Spinal cord (tissue), 10 donors: ENCODE results near the gene SHKBP1. TPM values are rescaled to one million over a fixed set of nuclear protein-coding genes. Genes with fewer than 3 reads are reported as not detected.

ENCODE experiments used
- DNase-seq, 6 donors: peaks; one replicate each; pipeline versions ENCODE4 v3.0.0 to v3.0.0-alpha.2; 2013 to 2015; ENCODE audit warnings: low spot score in 6 of 6, low read depth in 4 of 6
- H3K27ac ChIP-seq: one replicate; pipeline ENCODE4 v1.5.1; 2013; ENCODE audit warnings: low read depth, low read length, control low read depth
- H3K27me3 ChIP-seq: one replicate; pipeline ENCODE4 v1.6.1; 2013; ENCODE audit warnings: low read length; ENCODE audit not compliant: control insufficient read depth, insufficient read depth
- H3K36me3 ChIP-seq: one replicate; pipeline ENCODE4 v1.6.1; 2013; ENCODE audit warnings: low read length; ENCODE audit not compliant: control insufficient read depth, insufficient read depth
- H3K4me1 ChIP-seq: one replicate; pipeline ENCODE4 v1.6.1; 2013; ENCODE audit warnings: low read length; ENCODE audit not compliant: control insufficient read depth, insufficient read depth
- H3K4me3 ChIP-seq: one replicate; pipeline ENCODE4 v1.5.1; 2013; ENCODE audit warnings: low read depth, low read length, control low read depth
- H3K9me3 ChIP-seq: one replicate; pipeline ENCODE4 v1.6.1; 2013; ENCODE audit warnings: low read length; ENCODE audit not compliant: control insufficient read depth, insufficient read depth
- WGBS: methylation state at CpG from one replicate; pipeline ENCODE4 v1.1.5; 2013; ENCODE audit warnings: missing lambda C conversion rate; ENCODE audit not compliant: insufficient coverage; 5-methylcytosine and 5-hydroxymethylcytosine counted together
- long read RNA-seq, 4 donors: transcript quantifications; one replicate each; lab custom pipeline, GENCODE V29; 2026
- polyA plus RNA-seq, 2 donors: library from polyadenylated mRNA; unstranded; fragments of 120-200 nt; gene quantifications; one replicate each; pipeline ENCODE4 v1.2.1, GENCODE V29; 2013; ENCODE audit not compliant: insufficient read length in 2 of 2
- total RNA-seq, 2 donors: library from RNA; depleted of rRNA in 1 of 2; stranded (reverse); fragments of 120-200 nt in 1 of 2; fragments of >200 nt in 1 of 2; gene quantifications; one replicate each; pipeline versions ENCODE4 v1.2.3 to v1.2.4, GENCODE V29; 2013 to 2014
- donor health status: healthy.

SHKBP1 gene, protein sequence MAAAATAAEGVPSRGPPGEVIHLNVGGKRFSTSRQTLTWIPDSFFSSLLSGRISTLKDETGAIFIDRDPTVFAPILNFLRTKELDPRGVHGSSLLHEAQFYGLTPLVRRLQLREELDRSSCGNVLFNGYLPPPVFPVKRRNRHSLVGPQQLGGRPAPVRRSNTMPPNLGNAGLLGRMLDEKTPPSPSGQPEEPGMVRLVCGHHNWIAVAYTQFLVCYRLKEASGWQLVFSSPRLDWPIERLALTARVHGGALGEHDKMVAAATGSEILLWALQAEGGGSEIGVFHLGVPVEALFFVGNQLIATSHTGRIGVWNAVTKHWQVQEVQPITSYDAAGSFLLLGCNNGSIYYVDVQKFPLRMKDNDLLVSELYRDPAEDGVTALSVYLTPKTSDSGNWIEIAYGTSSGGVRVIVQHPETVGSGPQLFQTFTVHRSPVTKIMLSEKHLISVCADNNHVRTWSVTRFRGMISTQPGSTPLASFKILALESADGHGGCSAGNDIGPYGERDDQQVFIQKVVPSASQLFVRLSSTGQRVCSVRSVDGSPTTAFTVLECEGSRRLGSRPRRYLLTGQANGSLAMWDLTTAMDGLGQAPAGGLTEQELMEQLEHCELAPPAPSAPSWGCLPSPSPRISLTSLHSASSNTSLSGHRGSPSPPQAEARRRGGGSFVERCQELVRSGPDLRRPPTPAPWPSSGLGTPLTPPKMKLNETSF
- total RNA-seq (10 to 100 TPM in 1 of 2 donors, 1 to 10 TPM in 1; 9.6 to 11.8 TPM), polyA plus RNA-seq (10 to 100 TPM; 36.9 to 43.1 TPM)
- long read RNA-seq, donor 1, partial matches to known transcripts = 0 of 5 reads
- long read RNA-seq, donor 1, other reads (novel, unspliced or antisense) = 0 of 5 reads
- long read RNA-seq, donor 2, partial matches to known transcripts = 0 of 3 reads
- long read RNA-seq, donor 2, other reads (novel, unspliced or antisense) = 0 of 3 reads
- long read RNA-seq, donor 3, partial matches to known transcripts = 0 of 1 reads
- long read RNA-seq, donor 3, other reads (novel, unspliced or antisense) = 0 of 1 reads
- long read RNA-seq, donor 4, transcript SHKBP1-201 (18 exons, 2,363 nt) = major isoform, 7 of 9 reads
- long read RNA-seq, donor 4, partial matches to known transcripts = 0 of 9 reads
- long read RNA-seq, donor 4, other reads (novel, unspliced or antisense) = 0 of 9 reads

DNA sequence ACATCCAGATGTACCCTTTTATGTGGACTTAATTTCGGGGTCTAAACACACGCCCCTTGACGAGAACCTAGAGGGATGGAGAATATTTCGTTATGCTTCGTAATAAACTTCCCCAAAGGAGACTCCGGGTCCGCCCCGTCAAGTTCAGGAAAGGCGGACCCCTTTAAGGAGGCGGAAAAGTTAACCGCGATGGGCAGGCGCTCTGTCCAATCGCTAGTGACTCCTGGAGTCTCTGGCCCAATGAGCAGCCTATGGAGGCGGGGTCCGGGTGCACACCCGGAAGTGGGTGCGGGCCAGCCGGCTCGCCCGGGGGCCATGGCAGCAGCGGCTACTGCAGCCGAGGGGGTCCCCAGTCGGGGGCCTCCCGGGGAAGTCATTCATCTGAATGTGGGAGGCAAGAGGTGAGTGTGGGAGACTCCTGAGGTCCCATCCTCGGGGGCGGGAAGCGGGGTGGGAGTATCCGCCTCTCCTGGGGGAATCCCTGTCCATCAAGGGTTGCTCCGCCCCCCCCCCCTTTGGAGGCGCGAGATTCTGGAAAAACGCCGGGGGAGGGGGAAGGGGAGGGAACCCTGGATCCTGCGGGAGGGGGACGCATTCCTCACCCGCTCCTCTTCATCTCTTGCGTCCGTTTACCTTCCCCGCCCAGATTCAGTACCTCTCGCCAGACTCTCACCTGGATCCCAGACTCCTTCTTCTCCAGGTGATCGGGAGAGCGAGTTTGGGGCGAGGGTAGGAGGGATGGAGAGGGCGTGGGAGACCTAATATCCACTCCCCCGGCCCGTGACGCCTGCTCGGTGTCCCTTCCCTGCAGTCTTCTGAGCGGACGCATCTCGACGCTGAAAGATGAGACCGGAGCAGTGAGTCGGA, at the start of gene SHKBP1:
Gene SHKBP1, plus strand, starts transcription at position 289 of the 867 bp plus-strand sequence. Its CDS starts 27 bp downstream, at position 316.
- no peaks in the 10 kb centered on the region for H3K9me3 ChIP-seq
- H3K27me3 ChIP-seq = peaks cover 2% of the 10 kb centered on the region
- WGBS = under 1% methylated on average over 33 of the region's 55 CpGs
- H3K4me1 ChIP-seq = peaks cover 19% of the 10 kb centered on the region
- peaks cover 26% of the 10 kb centered on the region for H3K36me3 ChIP-seq
- DNase-seq = peak; percentile 87 to 98 (median 92)
- peak within 1 kb of the TSS; percentile 40 for H3K27ac ChIP-seq
- H3K4me3 ChIP-seq = peak within 1 kb of the TSS; percentile 74

DNA sequence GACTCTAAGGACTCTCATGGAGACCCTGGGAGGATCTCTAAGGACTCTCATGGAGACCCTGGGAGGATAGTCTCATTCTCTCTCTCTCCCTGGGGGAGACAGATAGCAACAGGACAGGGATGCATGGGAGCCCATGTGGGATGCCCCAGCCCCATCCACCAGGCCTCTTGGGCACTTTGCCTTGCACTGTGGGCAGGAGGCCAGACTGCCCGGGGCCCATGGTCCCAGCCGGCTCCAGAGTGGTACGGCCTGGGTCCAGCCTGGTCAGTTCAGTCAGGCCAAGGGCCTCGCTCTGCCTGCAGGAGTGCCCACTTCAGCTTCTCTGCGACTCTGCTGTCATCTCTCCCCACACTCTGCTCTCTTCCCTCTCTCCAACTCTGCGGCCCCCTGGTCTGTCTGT, 48.6 kb upstream of the SHKBP1 start:
- no peak for DNase-seq
- Histone ChIP-seq H3K4me3 (no peak overlapping the region), H3K36me3 (peaks cover 27% of the 10 kb centered on the region), H3K27ac (no peak overlapping the region), H3K27me3 (peaks cover 2% of the 10 kb centered on the region), H3K4me1 (peaks cover 21% of the 10 kb centered on the region), H3K9me3 (no peaks in the 10 kb centered on the region)
- WGBS = 62% methylated on average over 6 of the region's 6 CpGs

DNA sequence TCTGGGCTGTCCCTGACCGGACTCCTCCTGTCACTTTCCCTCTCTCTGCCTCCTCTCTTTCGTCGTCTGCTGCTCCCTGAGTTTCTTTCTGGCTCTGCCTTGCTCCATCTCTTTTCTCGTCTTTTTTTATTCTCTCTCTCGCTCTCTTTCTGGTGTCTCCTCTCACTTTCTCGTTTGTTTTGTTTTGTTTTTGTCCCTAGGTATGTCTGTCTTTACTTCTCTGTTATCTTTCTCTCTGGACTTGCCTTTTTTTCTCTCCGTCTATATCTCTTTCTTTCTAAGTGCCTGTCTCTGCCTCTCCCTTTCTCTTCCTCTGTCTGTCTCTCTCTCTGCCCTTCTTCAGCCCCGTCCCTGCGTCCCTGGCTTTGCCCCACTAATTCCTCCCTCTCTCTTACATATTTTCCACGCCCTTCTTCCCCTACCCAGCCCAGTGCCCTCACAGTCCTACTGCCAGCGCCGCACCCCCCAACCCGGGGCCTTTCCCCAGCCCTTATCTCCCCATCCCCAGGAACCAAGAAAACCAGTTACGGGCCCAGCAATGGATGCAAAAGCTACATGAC, 48.1 kb upstream of the SHKBP1 start:
- peaks cover 17% of the 10 kb centered on the region for H3K4me1 ChIP-seq
- no peaks in the 10 kb centered on the region for H3K9me3 ChIP-seq
- peaks cover 22% of the 10 kb centered on the region for H3K36me3 ChIP-seq
- no peak overlapping the region for H3K4me3 ChIP-seq
- H3K27me3 ChIP-seq = peaks cover 2% of the 10 kb centered on the region
- H3K27ac ChIP-seq = no peak overlapping the region
- DNase-seq = no peak
- WGBS = 70% methylated on average over 12 of the region's 14 CpGs

DNA sequence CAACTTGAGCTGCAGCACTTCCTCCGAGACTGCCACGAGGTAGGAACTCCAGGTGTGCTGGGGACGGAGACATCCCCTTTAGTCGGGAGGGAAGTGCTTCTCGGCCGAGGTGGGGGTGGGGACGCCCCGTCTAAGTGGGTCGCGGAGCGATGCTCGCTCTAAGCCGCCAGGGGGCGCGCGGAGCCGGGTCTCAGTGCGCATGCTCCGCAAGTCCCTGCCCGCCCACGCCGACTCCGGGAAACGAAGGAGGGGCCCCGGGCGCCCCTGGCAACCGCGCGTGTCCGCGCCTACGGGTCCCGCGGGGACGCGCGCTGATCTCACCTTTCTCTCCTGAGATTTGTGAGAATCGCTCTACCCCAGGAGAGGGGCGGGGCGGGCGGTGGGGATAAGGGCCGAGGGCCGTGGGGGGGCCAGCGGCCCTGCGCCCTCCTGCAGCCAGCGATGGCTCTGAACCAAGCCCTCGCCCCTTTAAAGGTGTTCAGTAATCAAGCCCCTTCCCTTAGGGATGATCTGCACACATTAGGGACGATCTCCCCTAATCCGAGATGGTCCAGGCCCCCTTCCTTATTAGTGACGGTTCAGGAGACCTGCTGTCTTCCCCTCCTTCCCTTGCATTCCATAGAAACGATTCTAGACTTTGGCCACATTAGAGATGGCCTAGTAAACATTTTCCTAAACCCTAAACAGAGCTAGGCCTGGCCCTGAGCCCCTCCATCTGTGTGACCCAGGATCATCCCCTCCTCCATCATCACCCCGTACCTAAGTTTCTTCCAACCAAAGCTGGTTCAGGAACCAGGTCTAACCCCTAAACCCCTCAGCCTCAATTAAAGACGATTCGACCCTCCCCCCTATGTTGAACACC, 47.3 kb upstream of the SHKBP1 start:
- 3% methylated on average over 52 of the region's 54 CpGs for WGBS
- Histone ChIP-seq H3K27ac (peak overlapping the region; percentile 64), H3K4me1 (peaks cover 17% of the 10 kb centered on the region), H3K27me3 (peaks cover 2% of the 10 kb centered on the region), H3K9me3 (no peaks in the 10 kb centered on the region), H3K36me3 (peaks cover 30% of the 10 kb centered on the region), H3K4me3 (peak overlapping the region; percentile 44)
- DNase-seq = peak; percentile 47 to 94 (median 67)

DNA sequence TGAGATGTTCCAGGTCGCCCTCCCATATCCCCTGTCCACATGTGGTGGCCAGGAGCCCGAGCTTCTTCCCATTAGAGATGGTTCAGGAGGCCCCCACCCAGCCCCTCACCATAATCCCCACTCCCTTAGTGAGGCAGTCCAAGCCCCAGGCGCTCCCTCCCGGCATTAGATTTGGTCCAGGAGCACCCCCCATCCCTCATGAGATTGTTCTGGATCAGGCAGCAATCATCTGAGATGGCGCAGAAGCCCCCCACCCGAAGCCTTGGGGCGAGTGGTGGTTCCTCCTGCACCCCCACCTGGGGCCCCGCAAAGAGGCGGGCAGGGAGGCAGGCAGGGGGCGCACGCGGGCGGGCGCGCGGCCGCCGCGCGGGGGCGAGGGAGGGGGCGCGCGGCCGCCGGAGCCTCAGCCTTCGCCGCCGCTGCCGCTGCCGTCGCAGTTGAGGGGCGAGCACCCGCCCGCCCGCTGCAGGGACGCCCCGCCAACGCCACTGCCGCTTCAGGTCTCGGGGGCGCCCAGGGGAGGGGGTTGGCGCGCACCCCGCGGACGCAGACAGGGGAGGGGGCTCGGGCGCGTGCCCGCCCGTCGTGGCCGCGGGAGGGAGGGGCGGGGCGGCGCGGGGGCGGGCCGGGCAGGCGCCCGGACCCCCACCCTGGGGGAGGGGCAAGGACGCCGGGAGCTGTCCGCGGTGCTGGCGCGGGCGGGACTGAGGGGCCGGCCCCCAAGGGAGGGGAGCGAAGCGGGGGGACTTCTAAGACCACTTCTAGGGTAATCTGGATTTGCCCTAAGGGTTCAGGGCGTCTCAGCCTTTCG, 46.4 kb upstream of the SHKBP1 start:
- DNase-seq = peak in 3 of 6 donors; percentile 13 to 70 (median 69)
- H3K4me1 ChIP-seq = peaks cover 17% of the 10 kb centered on the region
- peaks cover 30% of the 10 kb centered on the region for H3K36me3 ChIP-seq
- H3K27me3 ChIP-seq = peaks cover 2% of the 10 kb centered on the region
- WGBS = 2% methylated on average over 63 of the region's 75 CpGs
- peak overlapping the region; percentile 10 for H3K4me3 ChIP-seq
- no peak overlapping the region for H3K27ac ChIP-seq
- H3K9me3 ChIP-seq = no peaks in the 10 kb centered on the region

DNA sequence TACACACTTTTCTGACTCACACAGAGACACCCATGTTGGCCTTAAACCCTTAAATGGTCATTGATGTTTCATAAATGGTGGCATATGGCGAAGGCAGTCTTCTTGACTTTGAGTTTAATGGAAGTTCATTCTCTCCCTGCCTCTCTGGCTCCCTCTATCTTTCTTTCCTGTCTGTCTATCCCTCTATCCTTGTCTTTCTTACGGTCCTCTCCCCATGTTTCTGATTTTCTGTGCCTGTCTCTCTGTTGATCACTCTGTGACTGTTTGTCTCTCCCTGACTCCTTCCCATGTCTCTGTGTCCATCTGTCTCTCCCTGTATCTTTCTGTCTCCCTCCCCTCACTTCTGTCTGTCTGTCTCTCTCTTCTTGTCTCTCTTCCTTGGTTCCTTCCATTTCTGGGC, 43.2 kb upstream of the SHKBP1 start:
- H3K27me3 ChIP-seq = peaks cover 2% of the 10 kb centered on the region
- 75% methylated on average over 2 of the region's 2 CpGs for WGBS

DNA sequence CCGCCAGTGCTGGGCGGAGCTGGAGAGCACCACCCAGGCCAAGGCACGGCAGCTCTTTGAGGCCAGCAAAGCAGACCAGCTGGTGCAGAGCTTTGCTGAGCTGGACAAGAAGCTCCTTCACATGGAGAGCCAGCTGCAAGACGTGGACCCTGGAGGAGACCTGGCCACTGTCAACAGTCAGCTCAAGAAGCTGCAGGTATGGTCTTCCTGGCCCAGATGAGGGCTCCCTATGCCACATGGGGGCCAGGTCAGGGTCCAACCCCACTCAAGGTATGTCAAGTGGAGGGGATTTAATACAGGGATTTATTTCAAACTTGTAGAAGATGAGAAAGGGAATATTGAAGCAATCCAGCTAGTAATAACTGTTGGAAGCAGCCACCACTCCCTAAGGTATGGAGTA, 42.5 kb upstream of the SHKBP1 start:
- no peak for DNase-seq
- H3K9me3 ChIP-seq = no peaks in the 10 kb centered on the region
- H3K4me3 ChIP-seq = no peak overlapping the region
- peaks cover 2% of the 10 kb centered on the region for H3K27me3 ChIP-seq
- peaks cover 35% of the 10 kb centered on the region for H3K36me3 ChIP-seq
- H3K4me1 ChIP-seq = peaks cover 10% of the 10 kb centered on the region
- no peak overlapping the region for H3K27ac ChIP-seq
- WGBS = 88% methylated on average over 4 of the region's 4 CpGs

More for the DNA sequence above, 43.2 kb upstream of the SHKBP1 start:
- no peak for DNase-seq
- no peak overlapping the region for H3K4me3 ChIP-seq
- peaks cover 17% of the 10 kb centered on the region for H3K4me1 ChIP-seq
- H3K27ac ChIP-seq = no peak overlapping the region
- no peaks in the 10 kb centered on the region for H3K9me3 ChIP-seq
- H3K36me3 ChIP-seq = peaks cover 31% of the 10 kb centered on the region
